CD4-positive, alpha-beta T cell treated with Interleukin-4 for 1 hour (primary cell): ENCODE measurements around the gene GZMM.
"Not testable (repeated sequence)": the region's sequence is repeated elsewhere in the genome, so short reads cannot be mapped to it uniquely, and the experiment has no call there.

Source experiments
- DNase-seq, 2 donors: peaks; one replicate each; pipeline ENCODE4 v3.0.0-alpha.2; 2020 to 2022

The GZMM gene

DNA sequence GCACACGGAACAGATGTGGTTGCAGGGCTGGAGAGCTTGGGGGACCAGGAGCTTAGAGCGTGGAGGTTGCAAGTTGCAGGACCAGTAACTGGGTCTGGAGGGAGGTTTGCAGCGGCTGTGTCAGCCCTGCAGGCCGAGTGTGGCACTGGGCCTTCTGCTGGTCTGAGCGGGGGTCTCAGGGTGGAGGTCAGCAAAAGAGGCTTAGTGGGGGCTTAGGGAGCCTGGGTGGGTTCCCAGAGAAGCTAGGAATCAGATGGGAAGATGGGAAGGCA, 40.1 kb downstream of the GZMM start:
- DNase-seq, result no peak

DNA sequence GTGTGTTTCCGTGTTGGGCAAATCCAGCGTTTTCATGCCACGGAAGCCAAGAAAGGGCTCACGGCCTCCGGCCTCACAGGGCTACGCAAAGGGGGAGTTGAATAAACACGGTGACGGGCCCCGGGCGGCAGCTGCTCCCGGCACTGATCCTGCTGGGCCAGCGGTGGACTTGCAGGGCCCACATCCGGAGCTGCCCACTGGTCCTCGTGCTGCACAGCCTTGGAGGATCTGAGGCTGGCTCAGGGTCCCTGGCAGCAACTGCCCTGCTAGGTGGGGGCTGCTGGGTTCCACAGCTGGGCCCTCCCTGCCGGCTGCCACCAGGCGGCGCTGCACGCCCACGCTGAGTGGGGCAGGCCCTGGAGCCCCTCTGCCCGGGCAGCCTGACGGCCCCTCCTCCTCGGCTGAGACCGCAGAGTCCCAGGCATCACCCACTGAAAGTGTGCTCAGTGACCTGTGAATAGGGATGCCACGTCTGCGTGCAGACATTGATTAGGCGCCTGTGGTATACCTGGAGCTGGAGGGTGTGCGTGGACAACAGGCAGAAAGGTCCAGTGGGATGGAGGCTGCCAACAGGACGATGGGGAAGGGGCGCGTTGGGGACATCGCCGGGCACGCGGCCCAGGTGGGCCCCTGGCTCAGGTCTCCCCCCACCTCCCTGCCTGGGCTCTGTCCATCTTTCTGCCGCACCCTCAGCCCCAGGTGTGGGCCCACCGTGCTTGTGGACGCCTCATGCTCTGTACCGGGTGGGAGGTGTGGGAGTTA, 40.6 kb downstream of the GZMM start:
- DNase-seq, result peak; percentile 64 to 67

DNA sequence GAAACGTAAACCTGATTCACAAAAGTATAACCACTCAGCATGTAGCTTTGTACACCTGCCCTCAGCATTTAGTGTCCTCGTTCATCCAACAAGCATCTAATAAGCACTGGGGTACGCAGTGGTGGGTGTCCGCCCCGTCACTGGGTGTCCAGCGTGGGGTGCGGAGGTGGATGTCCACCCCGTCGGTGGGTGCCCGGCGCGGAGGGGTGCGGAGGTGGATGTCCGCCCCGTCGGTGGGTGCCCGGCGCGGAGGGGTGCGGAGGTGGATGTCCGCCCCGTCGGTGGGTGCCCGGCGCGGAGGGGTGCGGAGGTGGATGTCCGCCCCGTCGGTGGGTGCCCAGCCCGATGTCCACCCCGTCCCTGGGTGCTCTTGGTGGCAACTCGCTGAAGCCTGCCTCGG, 41.3 kb downstream of the GZMM start:
- not testable (repeated sequence) for DNase-seq

DNA sequence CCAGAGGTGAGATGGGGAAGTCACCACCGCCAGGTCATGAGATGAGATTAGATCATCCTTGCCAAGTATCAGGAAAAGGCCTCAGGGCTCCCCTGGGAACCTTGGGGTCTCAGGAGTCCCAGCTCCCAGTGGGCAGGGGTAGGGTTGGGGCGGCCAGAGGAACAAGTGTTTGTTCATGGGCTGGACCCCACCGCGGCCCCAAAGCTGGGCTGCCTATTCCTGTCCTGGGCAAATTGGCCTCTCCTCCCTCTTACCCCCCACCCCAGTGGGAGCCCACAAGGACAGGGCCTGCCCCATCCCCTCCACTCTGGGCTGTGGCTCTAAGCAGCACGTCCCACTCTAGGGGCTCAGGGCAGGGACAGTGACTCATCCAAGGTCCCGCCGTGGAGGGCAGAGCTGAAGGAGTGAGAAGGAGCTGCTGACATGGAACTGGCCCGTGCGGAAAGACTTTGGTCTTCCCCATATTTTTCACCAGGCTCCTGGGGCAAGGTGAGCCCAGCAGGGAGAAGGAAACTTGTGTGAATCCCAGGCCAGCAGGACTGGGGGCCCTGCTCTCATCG, 41.8 kb downstream of the GZMM start:
- DNase-seq, result no peak

DNA sequence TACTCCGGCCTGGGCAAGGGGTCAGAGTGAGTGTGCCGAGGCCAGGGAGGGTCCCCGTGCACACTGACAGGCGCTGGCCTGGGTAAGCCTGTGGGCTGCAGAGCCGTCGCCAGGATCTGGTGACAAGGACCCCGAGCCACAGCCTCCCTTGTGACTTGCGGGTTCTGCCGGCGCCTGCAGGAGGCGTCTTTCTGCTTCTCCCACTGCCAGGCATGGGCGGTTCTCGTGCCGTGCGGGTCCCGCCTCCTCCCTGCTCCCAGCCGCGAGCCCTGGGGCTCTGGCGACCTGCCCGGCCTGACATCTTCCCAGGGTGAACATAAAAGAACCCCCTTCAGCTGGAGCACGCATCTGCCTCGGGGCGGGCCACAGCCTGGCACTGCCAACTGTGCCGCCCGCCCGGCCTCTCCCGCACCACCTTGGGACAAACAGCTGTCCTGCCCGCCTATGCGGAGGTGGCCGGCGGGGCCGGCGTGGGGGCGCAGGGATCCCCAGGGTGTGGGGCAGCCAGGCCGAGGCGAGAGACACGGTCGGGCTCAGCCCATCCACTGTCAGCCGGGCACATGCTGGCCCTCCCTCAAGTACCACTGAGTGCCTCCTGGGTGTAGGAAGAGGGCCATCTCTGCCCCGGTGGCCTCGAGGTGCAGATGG, 44.4 kb downstream of the GZMM start:
- peak; percentile 63 to 72 for DNase-seq

DNA sequence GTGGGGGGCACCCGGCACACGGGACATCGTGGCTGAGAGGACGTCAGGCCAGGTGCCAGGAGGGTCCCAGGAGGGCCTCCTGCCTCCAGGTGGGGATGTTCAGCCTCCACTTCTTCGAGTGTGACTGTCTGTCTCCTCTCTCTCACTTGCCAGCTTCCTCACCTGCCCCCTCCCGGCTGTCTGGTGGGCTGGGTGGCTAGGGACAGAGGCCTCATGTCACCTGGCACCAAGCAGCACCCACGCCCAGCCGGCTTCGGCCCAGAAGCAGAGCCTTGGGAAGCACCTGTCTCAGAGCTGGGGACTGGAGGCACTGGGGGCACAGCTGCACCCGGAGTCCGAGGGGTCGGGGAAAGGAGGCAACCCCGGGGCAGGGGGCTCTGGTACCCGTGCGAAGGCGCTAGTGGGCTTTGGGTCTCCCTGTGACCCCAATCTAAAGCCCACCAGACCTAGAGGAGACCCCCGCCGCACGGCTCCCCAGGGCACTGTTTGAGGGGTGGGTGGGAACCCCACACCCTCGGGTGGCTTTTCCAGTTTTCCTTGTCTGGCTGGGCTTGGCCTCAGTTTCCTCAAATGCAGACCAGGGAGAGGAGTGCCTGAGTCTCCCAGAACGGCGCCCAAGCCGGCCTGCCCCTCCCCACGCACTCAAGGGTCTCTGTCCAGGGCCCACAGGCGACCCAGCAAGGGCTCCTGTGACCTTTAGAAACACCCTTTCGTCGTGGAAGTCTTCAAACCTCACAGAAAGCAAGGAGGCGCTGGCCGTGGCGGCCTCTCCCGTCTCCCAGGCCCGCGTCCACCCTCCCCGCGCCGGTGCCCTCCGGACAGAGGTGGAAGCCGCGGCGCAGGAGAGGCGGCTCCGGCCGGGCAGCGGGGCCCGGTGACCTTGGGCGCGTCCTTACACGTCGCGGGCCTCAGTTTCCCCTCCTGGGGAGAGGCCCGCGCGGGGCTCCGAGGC, 45.2 kb downstream of the GZMM start:
- DNase-seq, result peak in 1 of 2 donors; percentile 20

DNA sequence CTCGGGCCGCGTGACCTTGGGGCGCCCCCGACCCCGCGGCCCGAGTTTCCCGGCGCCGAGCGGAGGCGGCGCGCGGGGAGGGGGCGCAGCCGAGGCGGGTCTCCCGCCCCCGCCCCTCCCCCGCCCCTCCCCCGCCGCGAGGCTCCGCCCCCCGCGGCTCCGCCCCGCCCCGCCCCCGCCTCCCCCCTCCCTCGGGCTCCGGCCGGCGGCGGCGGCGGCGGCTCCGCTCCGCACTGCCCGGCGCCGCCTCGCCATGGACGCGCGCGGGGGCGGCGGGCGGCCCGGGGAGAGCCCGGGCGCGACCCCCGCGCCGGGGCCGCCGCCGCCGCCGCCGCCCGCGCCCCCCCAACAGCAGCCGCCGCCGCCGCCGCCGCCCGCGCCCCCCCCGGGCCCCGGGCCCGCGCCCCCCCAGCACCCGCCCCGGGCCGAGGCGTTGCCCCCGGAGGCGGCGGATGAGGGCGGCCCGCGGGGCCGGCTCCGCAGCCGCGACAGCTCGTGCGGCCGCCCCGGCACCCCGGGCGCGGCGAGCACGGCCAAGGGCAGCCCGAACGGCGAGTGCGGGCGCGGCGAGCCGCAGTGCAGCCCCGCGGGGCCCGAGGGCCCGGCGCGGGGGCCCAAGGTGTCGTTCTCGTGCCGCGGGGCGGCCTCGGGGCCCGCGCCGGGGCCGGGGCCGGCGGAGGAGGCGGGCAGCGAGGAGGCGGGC, 46.0 kb downstream of the GZMM start, which contains the start of gene HCN2:
HCN2 (plus strand) TSS at position 189 of the 703 bp plus-strand sequence; CDS start at position 254, 65 bp downstream.
- no peak for DNase-seq

DNA sequence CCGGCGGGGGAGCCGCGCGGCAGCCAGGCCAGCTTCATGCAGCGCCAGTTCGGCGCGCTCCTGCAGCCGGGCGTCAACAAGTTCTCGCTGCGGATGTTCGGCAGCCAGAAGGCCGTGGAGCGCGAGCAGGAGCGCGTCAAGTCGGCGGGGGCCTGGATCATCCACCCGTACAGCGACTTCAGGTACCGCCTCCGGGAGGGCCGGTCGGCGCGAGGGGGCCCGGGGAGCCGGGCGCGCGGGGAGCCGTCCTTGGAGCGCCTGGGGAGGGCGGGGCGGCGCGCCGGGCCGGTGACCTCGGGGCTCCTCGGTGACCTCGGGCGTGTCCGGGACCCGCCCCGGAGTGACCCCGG, 46.5 kb downstream of the GZMM start:
- peak in 1 of 2 donors; percentile 31 for DNase-seq

DNA sequence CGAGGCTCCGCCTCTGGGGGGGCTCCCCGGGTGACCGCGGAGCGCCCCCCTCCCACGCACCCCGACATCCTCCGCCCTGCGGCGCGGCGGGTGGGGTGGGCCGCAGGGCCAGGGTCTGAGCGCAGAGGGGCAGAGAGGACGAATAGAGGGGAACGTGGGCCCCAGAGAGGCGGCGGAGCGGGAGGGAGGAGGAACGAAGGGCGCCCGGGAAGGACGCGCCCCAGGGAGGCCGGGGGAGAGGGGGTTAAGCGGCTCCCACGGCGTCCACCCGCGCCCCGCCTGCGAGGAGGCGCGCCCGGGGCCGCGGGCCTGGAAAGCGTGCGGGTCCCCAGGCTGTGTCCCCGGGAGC, 46.9 kb downstream of the GZMM start:
- DNase-seq, result no peak

DNA sequence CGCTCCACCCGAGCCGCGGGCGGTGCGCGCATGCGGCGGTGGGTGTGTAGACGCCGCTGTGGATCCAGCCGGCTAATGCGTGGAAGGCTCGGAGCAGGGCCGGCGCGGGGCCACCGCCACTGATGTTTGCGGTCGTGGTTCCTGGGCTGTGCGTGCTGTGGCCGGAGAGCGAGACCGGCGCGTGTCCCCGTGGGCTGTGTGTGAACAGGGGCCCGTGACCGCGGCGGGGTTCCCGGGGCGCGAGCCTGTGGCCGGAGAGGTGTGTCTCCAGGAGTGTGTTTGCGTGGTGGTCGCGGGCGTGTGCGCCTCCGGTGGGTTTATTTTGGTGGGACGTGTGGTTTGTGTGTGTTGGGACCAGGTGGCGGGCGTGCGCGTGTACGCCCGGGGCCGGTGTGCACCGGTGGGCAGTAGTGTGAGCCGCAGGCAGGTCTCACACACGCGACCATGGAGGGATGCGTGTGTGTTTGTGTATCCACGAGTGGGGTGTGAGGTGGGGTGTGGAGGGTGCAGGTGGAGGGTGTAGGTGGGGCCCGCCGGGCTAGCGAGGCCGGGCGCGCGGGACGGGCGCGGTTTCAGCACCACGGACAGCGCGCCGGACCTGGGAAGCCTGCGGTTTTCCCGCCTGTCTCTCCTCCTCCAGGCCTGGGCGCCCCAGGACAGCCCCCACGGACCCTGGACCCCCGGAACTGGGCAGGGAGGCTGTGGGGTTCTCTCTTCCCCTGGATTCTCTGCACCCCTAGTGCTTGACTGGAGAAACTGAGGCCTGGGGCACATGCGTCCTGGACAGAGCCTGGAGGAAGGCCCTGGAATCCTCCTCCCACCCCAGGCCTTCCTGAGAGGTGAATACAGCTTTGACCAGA, 47.5 kb downstream of the GZMM start:
- DNase-seq, result no peak

DNA sequence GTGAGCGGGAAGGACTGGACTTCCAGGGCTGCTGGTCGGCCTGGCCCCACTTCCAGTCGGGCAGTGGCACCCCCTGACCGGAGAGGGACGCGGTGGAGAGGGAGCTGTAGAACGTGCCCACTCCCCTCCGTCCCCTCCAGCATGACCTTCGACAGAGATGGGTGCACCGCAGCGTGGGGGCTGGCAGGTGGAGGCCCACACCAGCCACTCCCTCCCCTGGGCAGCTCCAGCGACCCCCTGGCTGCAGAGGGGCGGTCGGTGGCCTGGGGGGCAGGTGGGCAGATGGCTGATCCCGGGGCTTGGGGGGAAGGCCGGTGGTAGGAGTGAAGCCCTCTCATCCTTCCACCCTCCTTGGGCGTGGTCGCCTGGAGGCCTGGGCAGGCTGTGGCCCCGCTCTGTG, 48.2 kb downstream of the GZMM start:
- DNase-seq, result no peak

DNA sequence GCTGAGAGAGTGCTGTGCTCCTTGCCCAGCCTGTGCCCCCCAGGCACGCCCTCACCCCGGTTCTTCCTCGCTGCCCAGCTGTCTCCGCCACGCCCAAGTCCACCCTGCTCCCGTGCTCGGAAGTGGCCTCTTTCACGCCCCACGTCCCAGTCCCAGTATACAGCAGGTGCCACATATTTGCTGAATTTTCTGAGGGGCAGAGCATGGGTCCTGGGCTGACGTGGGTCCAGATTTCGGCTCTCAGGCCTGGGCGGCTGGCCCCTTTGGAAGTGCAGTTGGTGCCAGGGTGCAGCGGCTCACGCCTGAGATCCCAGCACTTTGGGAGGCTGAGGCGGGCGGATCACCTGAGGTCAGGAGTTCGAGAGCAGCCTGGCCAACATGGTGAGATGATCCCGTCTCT, 49.2 kb downstream of the GZMM start:
- no peak for DNase-seq

DNA sequence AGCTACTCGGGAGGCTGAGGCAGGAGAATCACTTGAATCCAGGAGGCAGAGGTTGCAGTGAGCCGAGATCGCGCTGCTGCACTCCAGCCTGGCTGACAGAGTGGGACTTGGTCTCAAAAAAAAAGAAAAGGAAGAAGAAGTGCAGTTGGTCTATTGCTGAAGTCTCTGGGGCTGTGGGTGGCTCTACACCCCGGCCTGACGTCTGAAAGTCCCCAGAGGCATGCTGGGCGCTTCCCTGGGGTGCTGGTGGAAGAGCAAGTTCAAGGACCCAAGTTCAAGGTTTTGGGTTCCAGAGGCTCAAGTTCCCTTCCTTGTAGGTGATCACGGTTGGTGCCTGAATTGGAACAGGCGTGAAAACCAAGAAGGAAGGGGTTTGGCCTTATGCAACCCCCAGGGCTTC, 49.7 kb downstream of the GZMM start:
- DNase-seq, result no peak

DNA sequence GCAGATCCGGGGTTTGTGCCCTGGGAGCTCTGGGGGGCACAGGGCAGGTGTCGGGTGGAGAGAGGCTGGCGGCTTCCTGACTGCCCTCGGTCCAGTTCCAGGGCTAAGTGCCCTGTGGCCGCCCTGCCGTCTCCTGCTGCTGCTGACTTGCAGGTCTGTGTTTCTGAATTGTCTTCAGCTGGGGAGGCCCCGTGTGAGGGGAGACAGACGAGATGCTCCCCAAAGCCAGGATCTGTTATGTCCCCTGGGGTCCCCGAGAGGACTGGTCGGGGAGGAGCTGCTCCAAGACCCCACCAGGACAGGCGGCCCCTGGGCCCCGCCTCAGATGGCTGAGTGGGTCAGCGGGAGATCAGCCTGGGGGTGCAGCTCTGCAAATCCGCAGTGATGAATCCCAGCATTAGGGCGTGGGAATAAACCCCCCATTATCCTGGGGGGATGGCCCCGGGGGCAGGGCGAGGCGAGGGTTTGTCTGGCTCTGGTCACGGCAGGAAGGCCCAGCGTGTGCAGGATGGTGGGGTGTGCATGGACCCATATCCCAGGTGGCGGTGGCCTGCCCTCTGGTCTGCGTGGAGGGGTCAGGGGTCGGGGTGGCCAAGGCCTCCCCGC, 50.5 kb downstream of the GZMM start:
- DNase-seq, result no peak

DNA sequence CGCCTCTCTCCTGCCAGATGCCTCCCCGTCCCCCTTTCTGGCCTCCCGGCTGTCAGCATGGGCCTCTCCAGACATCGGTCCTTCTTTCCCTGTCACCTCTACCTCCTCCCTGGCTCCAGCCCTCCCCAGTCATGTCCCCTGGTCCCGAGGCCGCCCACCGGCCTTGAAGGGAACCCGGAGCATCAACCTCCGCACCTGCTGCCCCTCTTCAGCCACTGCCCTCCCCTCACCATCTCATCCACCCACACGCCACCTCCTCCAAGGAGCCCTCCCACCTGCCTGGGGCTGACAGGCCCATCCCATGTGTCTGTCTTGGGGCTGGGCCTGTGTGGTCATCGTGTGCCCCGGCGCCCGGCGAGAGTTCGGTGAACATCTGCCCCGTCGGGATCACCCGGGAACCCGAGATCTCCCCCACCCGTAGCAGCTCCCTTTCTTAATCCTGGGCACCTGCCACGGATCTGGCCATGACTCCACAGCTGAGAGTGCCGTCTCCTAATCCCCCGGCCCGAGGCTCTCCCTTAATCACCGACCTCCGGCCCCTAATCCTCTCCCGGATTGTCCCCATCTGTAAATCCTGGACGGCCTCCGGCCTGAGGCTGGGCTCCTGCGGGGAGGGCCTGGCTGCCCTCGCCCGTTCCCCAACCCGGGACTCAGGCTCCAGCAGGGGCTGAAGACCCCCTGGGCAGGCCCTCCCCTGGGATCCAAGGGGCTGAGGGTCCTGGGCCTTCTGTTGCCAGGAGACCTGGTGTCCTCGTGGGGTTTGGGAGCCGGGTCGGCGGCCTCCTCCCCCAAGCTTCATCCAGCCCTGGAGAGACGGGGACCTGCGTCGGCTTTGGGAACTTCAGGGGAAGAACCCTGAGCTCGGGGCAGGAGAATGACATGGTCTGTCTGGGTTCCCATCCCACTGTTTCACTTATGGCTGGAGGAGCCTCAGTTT, 51.7 kb downstream of the GZMM start:
- no peak for DNase-seq

DNA sequence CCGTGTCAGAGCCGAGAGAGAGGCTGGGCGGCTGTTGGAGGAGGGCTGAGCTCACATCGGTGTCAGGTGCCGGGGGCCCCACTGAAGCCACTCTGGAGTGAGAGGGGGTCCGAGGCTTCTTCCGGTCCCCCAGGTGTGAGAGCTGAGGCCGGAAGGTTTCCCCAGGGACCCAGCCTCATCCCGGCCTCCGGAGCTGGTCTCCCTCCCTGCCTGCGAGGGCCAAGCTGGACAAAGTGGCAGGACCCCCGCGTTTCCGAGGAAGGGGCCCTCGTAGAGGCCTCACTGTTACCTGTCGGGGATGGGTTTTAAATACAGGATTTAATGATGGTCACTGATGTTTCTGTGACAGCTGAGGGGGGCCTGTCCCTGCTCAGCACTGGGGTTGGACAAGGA, 52.4 kb downstream of the GZMM start:
- DNase-seq, result no peak

DNA sequence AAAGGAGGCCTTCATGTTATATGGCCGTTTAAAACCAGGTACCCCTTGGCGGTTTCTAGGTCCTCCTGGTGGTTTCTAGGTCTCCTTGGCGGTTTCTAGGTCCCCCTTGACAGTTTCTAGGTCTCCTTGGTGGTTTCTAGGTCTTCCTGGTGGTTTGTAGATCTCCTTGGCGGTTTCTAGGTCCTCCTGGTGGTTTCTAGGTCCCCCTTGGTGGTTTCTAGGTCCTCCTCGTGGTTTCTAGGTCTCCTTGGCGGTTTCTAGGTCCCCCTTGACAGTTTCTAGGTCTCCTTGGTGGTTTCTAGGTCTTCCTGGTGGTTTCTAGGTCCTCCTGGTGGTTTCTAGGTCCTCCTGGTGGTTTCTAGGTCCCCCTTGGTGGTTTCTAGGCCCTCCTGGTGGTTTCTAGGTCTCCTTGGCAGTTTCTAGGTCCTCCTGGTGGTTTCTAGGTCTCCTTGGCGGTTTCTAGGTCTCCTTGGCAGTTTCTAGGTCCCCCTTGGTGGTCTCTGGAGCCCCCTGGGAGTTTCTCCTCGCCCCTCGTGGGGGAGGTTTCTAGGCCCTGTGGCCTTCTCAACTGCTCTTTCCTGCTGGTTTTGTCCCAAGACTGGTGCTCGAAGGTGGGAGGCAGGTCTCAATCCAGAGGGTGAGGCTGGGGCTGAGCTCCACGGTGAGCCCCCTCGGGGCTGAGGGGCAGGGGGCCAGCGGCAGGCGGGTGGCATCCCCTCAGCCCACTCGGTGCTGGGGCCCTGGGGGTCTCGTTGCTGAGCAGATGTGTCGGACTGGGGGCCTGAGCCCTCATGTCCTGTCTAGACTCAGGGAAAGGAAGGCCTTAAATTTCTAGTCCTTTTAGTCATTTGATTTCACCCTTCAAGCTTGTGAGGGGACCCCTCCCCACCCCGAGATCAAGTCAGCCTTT, 53.8 kb downstream of the GZMM start:
- no peak for DNase-seq
